ENCODE measurements around the gene VPS33B.
"Not testable (repeated sequence)": the region's sequence is repeated elsewhere in the genome, so short reads cannot be mapped to it uniquely, and the experiment has no call there.

The VPS33B gene

GRCh38 chr15:91018158-91018557, 4.2 kb downstream of the VPS33B start:
- no peak overlapping the region for H3K4me3 ChIP-seq
- peaks cover 11% of the 10 kb centered on the region for H3K4me1 ChIP-seq
- DNase-seq (ENCODE audit: low spot score in 2 of 2) = no peak
- no peaks in the 10 kb centered on the region for H3K27me3 ChIP-seq (ENCODE audit: low read depth)
- H3K36me3 ChIP-seq (replicated peaks) = peaks cover 17% of the 10 kb centered on the region; the same call in 1 of the 2 replicates
- in situ Hi-C loops (cut with MboI; ENCODE audit: low sequenced_read_pairs) = no loop called here
- no peaks in the 10 kb centered on the region for H3K9me3 ChIP-seq

GRCh38 chr15:91017716-91018115, 4.7 kb downstream of the VPS33B start:
- Histone ChIP-seq H3K4me1 (peaks cover 7% of the 10 kb centered on the region), H3K36me3 (replicated peaks) (peaks cover 21% of the 10 kb centered on the region; the same call in 1 of the 2 replicates), H3K4me3 (no peak overlapping the region), H3K9me3 (no peaks in the 10 kb centered on the region), H3K27me3 (ENCODE audit: low read depth) (no peaks in the 10 kb centered on the region)
- DNase-seq (ENCODE audit: low spot score in 2 of 2) = no peak
- in situ Hi-C loops (cut with MboI; ENCODE audit: low sequenced_read_pairs) = no loop called here

GRCh38 chr15:91013701-91014100, 8.7 kb downstream of the VPS33B start:
- H3K4me1 ChIP-seq; H3K9me3 ChIP-seq; DNase-seq (ENCODE audit: low spot score in 2 of 2); H3K4me3 ChIP-seq; in situ Hi-C loops (cut with MboI; ENCODE audit: low sequenced_read_pairs); H3K27me3 ChIP-seq (ENCODE audit: low read depth): not testable (repeated sequence)
- H3K36me3 ChIP-seq (replicated peaks) = peaks cover 35% of the 10 kb centered on the region

- no peak overlapping the region for H3K4me3 ChIP-seq
- no peaks in the 10 kb centered on the region for H3K9me3 ChIP-seq
- H3K4me1 ChIP-seq = no peaks in the 10 kb centered on the region
- in situ Hi-C loops (cut with MboI; ENCODE audit: low sequenced_read_pairs) = no loop called here
- no peak for DNase-seq (ENCODE audit: low spot score in 2 of 2)
- peaks cover 37% of the 10 kb centered on the region for H3K36me3 ChIP-seq (replicated peaks)
- no peaks in the 10 kb centered on the region for H3K27me3 ChIP-seq (ENCODE audit: low read depth)
Measured at GRCh38 chr15:91007266-91007665, 15.1 kb downstream of the VPS33B start.

GRCh38 chr15:91001209-91001608, 21.2 kb downstream of the VPS33B start:
- Histone ChIP-seq H3K4me3 (no peak overlapping the region), H3K4me1 (no peaks in the 10 kb centered on the region), H3K27me3 (ENCODE audit: low read depth) (no peaks in the 10 kb centered on the region), H3K9me3 (no peaks in the 10 kb centered on the region), H3K36me3 (replicated peaks) (peaks cover 48% of the 10 kb centered on the region)
- no peak for DNase-seq (ENCODE audit: low spot score in 2 of 2)
- in situ Hi-C loops (cut with MboI; ENCODE audit: low sequenced_read_pairs) = no loop called here

GRCh38 chr15:90998737-90999136, 23.7 kb downstream of the VPS33B start:
- Histone ChIP-seq H3K4me3 (no peak overlapping the region), H3K36me3 (replicated peaks) (peaks cover 41% of the 10 kb centered on the region), H3K27me3 (ENCODE audit: low read depth) (no peaks in the 10 kb centered on the region), H3K4me1 (0 out of 2 replicates have a peak, but pooled peaks cover 3% of the 10 kb centered on the region), H3K9me3 (no peaks in the 10 kb centered on the region)
- no peak for DNase-seq (ENCODE audit: low spot score in 2 of 2)
- in situ Hi-C loops (cut with MboI; ENCODE audit: low sequenced_read_pairs) = no loop called here

GRCh38 chr15:90994417-90995311, 27.7 kb downstream of the VPS33B start, which contains the start of gene PRC1:
TSS of gene PRC1 (minus strand) at chr15:90994535. CDS start at chr15:90994417, 118 bp downstream.
- H3K9me3 ChIP-seq = no peaks in the 10 kb centered on the region
- in situ Hi-C loops (cut with MboI; ENCODE audit: low sequenced_read_pairs) = loop anchor here (5.0 kb wide), 1 partner anchor 37 kb away; no protein-coding TSS in a partner anchor
- H3K4me3 ChIP-seq = peak within 1 kb of the TSS; percentile 100
- H3K36me3 ChIP-seq (replicated peaks) = peaks cover 18% of the 10 kb centered on the region
- peaks cover 12% of the 10 kb centered on the region for H3K4me1 ChIP-seq
- H3K27me3 ChIP-seq (ENCODE audit: low read depth) = no peaks in the 10 kb centered on the region
- peak; percentile 97 to 99 for DNase-seq (ENCODE audit: low spot score in 2 of 2)

GRCh38 chr15:90994059-90994416, 28.4 kb downstream of the VPS33B start:
- Histone ChIP-seq H3K4me3 (peak overlapping the region; percentile 100), H3K9me3 (no peaks in the 10 kb centered on the region), H3K4me1 (peaks cover 16% of the 10 kb centered on the region), H3K27me3 (ENCODE audit: low read depth) (no peaks in the 10 kb centered on the region), H3K36me3 (replicated peaks) (peaks cover 14% of the 10 kb centered on the region)
- in situ Hi-C loops (cut with MboI; ENCODE audit: low sequenced_read_pairs) = loop anchor here (5.0 kb wide), 1 partner anchor 37 kb away; no protein-coding TSS in a partner anchor
- peak in 1 of 2 experiments; percentile 23 for DNase-seq (ENCODE audit: low spot score in 2 of 2)

GRCh38 chr15:90991587-90992285, 30.7 kb downstream of the VPS33B start:
- no peaks in the 10 kb centered on the region for H3K27me3 ChIP-seq (ENCODE audit: low read depth)
- peak overlapping the region; percentile 6; the same call in 1 of the 2 replicates for H3K4me3 ChIP-seq
- in situ Hi-C loops (cut with MboI; ENCODE audit: low sequenced_read_pairs) = loop anchor here (5.0 kb wide), 1 partner anchor 34 kb away; no protein-coding TSS in a partner anchor
- peaks cover 31% of the 10 kb centered on the region for H3K4me1 ChIP-seq
- DNase-seq (ENCODE audit: low spot score in 2 of 2) = peak in 1 of 2 experiments; percentile 32
- H3K9me3 ChIP-seq = no peaks in the 10 kb centered on the region
- H3K36me3 ChIP-seq (replicated peaks) = peaks cover 5% of the 10 kb centered on the region

GRCh38 chr15:90990446-90990845, 31.9 kb downstream of the VPS33B start:
- no peaks in the 10 kb centered on the region for H3K27me3 ChIP-seq (ENCODE audit: low read depth)
- no peak overlapping the region for H3K4me3 ChIP-seq
- H3K4me1 ChIP-seq = peaks cover 29% of the 10 kb centered on the region
- H3K9me3 ChIP-seq = no peaks in the 10 kb centered on the region
- peaks cover 13% of the 10 kb centered on the region for H3K36me3 ChIP-seq (replicated peaks)
- DNase-seq (ENCODE audit: low spot score in 2 of 2) = no peak
- in situ Hi-C loops (cut with MboI; ENCODE audit: low sequenced_read_pairs) = loop anchor here (5.0 kb wide), 1 partner anchor 33 kb away; no protein-coding TSS in a partner anchor

- Histone ChIP-seq H3K4me1 (peaks cover 29% of the 10 kb centered on the region), H3K4me3 (no peak overlapping the region), H3K27me3 (ENCODE audit: low read depth) (no peaks in the 10 kb centered on the region), H3K9me3 (no peaks in the 10 kb centered on the region), H3K36me3 (replicated peaks) (peaks cover 18% of the 10 kb centered on the region)
- in situ Hi-C loops (cut with MboI; ENCODE audit: low sequenced_read_pairs) = no loop called here
- DNase-seq (ENCODE audit: low spot score in 2 of 2) = no peak
Measured at GRCh38 chr15:90989040-90989768, 33.2 kb downstream of the VPS33B start.

- in situ Hi-C loops (cut with MboI; ENCODE audit: low sequenced_read_pairs) = no loop called here
- H3K4me1 ChIP-seq = peaks cover 29% of the 10 kb centered on the region
- peak; percentile 46 to 47 for DNase-seq (ENCODE audit: low spot score in 2 of 2)
- H3K27me3 ChIP-seq (ENCODE audit: low read depth) = no peaks in the 10 kb centered on the region
- no peaks in the 10 kb centered on the region for H3K9me3 ChIP-seq
- H3K36me3 ChIP-seq (replicated peaks) = peaks cover 25% of the 10 kb centered on the region
- no peak overlapping the region for H3K4me3 ChIP-seq
Measured at GRCh38 chr15:90988296-90988695, 34.1 kb downstream of the VPS33B start.

GRCh38 chr15:90987561-90988141, 34.7 kb downstream of the VPS33B start:
- H3K4me3 ChIP-seq = no peak overlapping the region

More at GRCh38 chr15:90987561-90988141, 34.7 kb downstream of the VPS33B start:
- in situ Hi-C loops (cut with MboI; ENCODE audit: low sequenced_read_pairs) = no loop called here
- H3K36me3 ChIP-seq (replicated peaks) = peaks cover 31% of the 10 kb centered on the region
- H3K9me3 ChIP-seq = no peaks in the 10 kb centered on the region
- no peak for DNase-seq (ENCODE audit: low spot score in 2 of 2)
- peaks cover 29% of the 10 kb centered on the region for H3K4me1 ChIP-seq
- H3K27me3 ChIP-seq (ENCODE audit: low read depth) = no peaks in the 10 kb centered on the region

Measured in HAP-1 (cell line).